Epidermal melanocyte (primary cell): ENCODE data around the gene STAT3.
"Not testable (repeated sequence)": the region's sequence is repeated elsewhere in the genome, so short reads cannot be mapped to it uniquely, and the experiment has no call there.

Experiments used
- DNase-seq: peaks from one replicate; pipeline ENCODE4 v3.0.0; 2011; ENCODE audit warnings: low spot score; ENCODE audit not compliant: insufficient read length

The STAT3 gene

GRCh38 chr17:42386777-42387657 lies 1.2 kb downstream of the STAT3 start:
- DNase-seq = peak; percentile 25

GRCh38 chr17:42381898-42382297 lies 6.3 kb downstream of the STAT3 start:
- no peak for DNase-seq

GRCh38 chr17:42380935-42381334 lies 7.3 kb downstream of the STAT3 start:
- no peak for DNase-seq

GRCh38 chr17:42378959-42379594 lies 9.2 kb downstream of the STAT3 start:
- no peak for DNase-seq

- no peak for DNase-seq
These were observed 9.8 kb downstream of the STAT3 start for GRCh38 chr17:42378359-42378958.

GRCh38 chr17:42373896-42374295 lies 14.3 kb downstream of the STAT3 start:
- no peak for DNase-seq

- DNase-seq = no peak
These were observed 16.1 kb downstream of the STAT3 start for GRCh38 chr17:42372142-42372541.

GRCh38 chr17:42368797-42369561 lies 19.3 kb downstream of the STAT3 start:
- not testable (repeated sequence) for DNase-seq

- DNase-seq = not testable (repeated sequence)
These were observed 19.9 kb downstream of the STAT3 start for GRCh38 chr17:42368310-42368709.

- not testable (repeated sequence) for DNase-seq
These were observed 21.8 kb downstream of the STAT3 start for GRCh38 chr17:42366176-42367023.

GRCh38 chr17:42365136-42365535 lies 23.1 kb downstream of the STAT3 start:
- DNase-seq = no peak

- no peak for DNase-seq
These were observed 24.3 kb downstream of the STAT3 start for GRCh38 chr17:42363767-42364585.

- DNase-seq = no peak
These were observed 25.0 kb downstream of the STAT3 start for GRCh38 chr17:42363231-42363630.

- no peak for DNase-seq
These were observed 25.8 kb downstream of the STAT3 start for GRCh38 chr17:42362245-42362961.

- DNase-seq = no peak
These were observed 26.5 kb downstream of the STAT3 start for GRCh38 chr17:42361781-42362186.

- not testable (repeated sequence) for DNase-seq
These were observed 27.9 kb downstream of the STAT3 start for GRCh38 chr17:42360388-42360787.

- DNase-seq = no peak
These were observed 29.1 kb downstream of the STAT3 start for GRCh38 chr17:42359133-42359532.

- no peak for DNase-seq
These were observed 29.8 kb downstream of the STAT3 start for GRCh38 chr17:42358434-42358833.
